NCI-H774 (cell line): Measurements from ENCODE around the gene SPEN.
"Not testable (repeated sequence)": the region's sequence is repeated elsewhere in the genome, so short reads cannot be mapped to it uniquely, and the experiment has no call there.

Experiments used
- DNase-seq: peaks from one replicate; lab custom pipeline; 2025; lab: John Stamatoyannopoulos, UW

Gene SPEN, protein sequence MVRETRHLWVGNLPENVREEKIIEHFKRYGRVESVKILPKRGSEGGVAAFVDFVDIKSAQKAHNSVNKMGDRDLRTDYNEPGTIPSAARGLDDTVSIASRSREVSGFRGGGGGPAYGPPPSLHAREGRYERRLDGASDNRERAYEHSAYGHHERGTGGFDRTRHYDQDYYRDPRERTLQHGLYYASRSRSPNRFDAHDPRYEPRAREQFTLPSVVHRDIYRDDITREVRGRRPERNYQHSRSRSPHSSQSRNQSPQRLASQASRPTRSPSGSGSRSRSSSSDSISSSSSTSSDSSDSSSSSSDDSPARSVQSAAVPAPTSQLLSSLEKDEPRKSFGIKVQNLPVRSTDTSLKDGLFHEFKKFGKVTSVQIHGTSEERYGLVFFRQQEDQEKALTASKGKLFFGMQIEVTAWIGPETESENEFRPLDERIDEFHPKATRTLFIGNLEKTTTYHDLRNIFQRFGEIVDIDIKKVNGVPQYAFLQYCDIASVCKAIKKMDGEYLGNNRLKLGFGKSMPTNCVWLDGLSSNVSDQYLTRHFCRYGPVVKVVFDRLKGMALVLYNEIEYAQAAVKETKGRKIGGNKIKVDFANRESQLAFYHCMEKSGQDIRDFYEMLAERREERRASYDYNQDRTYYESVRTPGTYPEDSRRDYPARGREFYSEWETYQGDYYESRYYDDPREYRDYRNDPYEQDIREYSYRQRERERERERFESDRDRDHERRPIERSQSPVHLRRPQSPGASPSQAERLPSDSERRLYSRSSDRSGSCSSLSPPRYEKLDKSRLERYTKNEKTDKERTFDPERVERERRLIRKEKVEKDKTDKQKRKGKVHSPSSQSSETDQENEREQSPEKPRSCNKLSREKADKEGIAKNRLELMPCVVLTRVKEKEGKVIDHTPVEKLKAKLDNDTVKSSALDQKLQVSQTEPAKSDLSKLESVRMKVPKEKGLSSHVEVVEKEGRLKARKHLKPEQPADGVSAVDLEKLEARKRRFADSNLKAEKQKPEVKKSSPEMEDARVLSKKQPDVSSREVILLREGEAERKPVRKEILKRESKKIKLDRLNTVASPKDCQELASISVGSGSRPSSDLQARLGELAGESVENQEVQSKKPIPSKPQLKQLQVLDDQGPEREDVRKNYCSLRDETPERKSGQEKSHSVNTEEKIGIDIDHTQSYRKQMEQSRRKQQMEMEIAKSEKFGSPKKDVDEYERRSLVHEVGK (N-terminal part only)

DNA sequence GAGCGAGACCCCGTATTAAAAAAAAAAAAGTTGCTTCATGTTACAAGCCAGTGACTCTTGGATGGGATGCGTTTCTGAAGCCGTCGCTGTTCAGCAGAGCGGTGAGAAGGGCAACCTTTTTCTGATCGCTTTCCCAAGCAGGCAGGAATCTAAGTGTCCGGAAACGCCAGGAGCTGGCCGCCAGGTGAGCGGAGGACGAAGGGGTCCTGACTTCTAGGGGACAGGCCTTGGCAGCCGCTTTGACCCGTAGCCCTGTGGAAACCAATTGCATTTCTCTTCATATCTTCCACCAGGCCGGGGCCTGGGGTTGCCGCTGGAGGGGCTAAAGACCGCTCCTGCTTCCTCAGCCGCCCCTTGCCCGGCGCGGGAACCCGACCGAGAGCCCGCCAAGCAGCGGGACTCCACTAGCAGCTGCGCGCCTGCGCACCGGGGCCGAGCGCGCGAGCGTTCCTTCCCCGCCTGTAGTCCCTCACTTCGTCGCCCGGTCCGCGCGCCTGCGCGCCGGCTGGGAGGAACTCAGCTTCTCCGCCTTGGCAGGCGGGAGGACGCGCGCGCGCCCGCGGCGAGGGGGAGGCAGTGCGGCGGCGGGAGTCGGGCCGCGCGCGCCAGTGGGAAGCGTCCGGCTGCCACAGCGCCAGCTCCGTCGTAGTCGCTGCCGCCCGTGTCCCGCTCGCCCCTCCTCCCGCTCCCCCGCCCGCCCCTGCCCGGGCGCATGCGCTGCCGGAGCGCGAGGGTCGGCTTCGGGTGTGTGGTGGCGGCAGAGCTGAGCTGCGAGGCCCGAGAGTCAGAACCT, at the start of gene SPEN:
TSS of gene SPEN (plus strand) at position 608 of the 793 bp plus-strand sequence. CDS start 361 bp downstream, outside the sequence.
- peak; percentile 93 for DNase-seq

DNA sequence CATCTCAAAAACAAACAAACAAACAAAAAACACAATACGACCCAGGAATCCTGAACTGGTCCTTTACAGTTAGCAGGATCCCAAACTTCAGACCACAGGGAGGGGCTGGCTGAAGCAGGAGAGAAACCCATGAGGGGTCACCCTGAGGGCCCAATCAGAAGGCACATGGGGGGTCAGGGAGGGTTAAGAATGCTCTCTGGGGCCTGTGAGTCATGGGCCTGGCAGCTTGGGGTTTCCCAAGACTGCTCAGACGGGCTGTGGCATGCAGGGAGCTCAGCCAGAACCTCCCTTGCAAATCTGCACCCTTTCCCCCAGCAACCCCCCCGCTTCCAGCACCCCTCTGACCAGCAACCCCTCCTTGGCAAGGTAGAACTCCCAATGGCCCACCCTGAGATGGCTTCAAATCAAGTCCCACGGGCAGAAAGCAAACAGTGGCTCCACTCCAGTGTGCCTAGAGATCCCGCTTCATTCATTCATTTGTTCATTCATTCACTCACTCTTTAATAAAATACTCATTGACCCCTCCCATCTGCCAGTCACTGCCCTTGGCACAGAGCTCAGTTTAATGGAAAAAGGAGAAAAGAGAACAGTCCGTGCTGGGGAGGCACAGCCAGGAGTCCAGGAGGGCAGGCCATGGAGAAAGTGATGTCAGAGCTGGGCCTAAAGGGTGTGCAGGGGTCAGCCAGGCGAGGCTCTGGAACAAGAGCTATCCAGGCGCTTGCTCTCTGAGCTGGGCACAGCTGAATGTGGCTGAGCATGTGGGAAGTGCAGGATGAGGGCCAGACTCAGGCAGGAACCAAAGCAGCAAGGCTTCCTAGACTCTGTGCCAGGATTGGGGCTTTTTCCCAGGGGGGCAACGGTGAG, 48.3 kb upstream of the SPEN start:
- DNase-seq: no peak

- DNase-seq: no peak
These were observed 47.3 kb upstream of the SPEN start for GRCh38 chr1:15799928-15800835.

GRCh38 chr1:15802234-15802965, 45.1 kb upstream of the SPEN start:
- DNase-seq: no peak

GRCh38 chr1:15803380-15803779, 44.1 kb upstream of the SPEN start:
- no peak for DNase-seq

DNA sequence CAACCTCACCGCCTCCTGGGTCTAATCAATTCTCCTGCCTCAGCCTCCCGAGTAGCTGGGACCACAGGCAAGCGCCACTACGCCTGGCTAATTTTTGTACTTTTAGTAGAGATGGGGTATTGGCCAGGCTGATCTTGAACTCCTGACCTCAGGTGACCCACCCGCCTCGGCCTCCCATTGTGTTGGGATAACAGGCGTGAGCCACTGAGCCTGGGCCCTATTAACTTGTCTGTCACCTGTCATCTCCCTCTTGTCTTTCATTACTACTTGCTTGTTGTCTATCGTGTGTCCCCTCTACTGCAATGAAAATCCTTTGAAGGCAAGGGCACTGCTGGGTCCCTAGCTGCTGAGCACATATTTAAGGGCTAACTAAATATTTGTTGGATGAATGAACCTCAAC, 43.4 kb upstream of the SPEN start:
- DNase-seq: no peak

- no peak for DNase-seq
These were observed 40.4 kb upstream of the SPEN start for GRCh38 chr1:15807121-15807520.

GRCh38 chr1:15807549-15807948, 40.0 kb upstream of the SPEN start, which contains the start of gene UQCRHL:
UQCRHL (minus strand) TSS chr1:15807649; CDS start chr1:15807649, 0 bp downstream.
- not testable (repeated sequence) for DNase-seq

DNA sequence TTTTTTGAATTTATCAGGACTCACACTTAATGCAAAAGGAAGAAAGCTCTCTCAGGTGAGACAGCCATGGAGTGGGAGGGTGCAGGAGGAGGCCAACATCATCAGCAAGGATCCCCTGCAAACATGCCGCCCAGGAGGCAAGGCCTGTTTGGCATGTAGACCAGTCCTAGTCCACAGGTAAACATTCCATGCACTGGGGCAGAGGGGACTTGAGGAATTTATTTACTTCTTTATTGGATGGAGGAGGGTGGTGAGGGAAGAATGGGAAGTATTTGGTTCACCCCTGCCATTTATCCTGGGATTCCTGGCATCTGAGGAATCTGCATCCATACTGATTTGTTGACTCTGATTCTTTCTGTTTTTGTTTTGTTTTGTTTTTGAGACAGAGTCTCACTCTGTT, 38.6 kb upstream of the SPEN start:
- no peak for DNase-seq

GRCh38 chr1:15810073-15810472, 37.4 kb upstream of the SPEN start:
- DNase-seq: no peak

- no peak for DNase-seq
These were observed 30.8 kb upstream of the SPEN start for GRCh38 chr1:15816674-15817073.

- DNase-seq: no peak
These were observed 27.0 kb upstream of the SPEN start for GRCh38 chr1:15820478-15820877.

DNA sequence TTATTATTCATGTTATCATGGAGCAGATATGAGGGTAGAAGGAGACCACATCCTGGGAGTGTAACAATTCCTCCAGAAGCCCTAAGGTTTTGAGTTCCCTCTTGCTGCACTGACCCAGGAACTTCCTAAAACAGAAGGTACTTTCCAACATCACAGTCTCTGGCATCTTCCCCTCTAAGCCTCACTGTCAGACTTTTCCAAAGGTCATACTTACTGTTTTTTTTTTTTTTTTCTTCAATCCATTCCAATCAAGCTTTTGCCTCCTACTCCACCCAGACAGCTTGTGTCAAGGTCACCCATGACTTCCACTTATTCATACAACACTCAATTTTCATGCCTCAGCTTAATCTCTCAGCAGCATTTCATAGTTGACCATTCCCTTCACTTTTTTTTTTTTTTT, 21.7 kb upstream of the SPEN start:
- DNase-seq: no peak

DNA sequence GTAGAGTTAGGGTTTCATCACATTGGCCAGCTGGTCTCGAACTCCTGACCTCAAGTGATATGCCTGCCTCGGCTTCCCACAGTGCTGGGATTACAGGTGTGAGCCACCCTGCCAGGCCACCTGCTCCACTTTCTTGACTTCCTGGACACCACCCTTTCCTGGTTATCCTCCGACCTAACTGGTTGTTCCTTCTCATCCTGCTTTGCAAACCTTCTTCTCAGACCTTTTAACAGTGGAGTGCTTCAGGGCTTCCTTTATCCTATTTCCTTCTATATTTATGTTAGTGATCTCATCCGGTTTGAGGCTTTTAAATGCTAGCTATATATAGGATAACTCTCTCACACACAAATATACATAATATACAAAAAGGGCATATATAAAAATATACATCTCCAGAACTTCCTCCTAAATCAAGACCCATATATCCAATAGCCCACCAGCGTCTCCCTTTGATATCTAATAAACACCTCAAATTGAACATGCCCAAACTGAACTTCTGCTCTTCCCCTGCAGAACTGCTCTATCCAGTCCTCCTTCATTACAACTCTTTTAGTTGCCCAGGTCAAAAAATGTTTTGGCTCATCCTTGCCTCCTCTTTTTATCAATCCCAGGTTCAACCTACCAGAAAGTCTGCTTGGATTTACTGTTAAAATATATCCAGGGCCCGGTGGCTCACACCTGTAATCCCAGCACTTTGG, 20.5 kb upstream of the SPEN start:
- no peak for DNase-seq

GRCh38 chr1:15827567-15827966, 19.9 kb upstream of the SPEN start:
- DNase-seq: not testable (repeated sequence)

- not testable (repeated sequence) for DNase-seq
These were observed 18.6 kb upstream of the SPEN start for GRCh38 chr1:15828931-15829330.

DNA sequence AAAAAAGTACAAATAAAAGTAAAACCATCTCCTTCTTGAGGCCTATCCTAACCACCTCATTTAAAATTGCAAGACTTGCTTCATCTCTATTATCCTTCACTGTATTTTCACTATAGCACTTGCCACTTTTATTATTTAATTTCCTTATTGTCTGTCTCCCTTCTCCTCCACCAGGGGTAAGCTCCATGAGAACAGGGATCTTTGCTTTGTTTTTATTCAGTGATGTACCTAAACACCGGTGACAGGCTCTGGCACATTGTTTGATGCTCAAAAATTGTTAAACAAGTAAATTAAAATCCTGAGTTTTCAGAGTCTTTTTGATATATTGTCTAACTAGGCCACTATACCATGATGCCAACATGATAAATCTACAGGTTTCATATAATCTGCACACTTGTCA, 17.2 kb upstream of the SPEN start:
- no peak for DNase-seq

GRCh38 chr1:15833069-15833679, 14.3 kb upstream of the SPEN start:
- DNase-seq: no peak
